ENCODE results near the gene FASTKD1.
"Not testable (repeated sequence)": the region's sequence is repeated elsewhere in the genome, so short reads cannot be mapped to it uniquely, and the experiment has no call there.

The FASTKD1 gene, protein sequence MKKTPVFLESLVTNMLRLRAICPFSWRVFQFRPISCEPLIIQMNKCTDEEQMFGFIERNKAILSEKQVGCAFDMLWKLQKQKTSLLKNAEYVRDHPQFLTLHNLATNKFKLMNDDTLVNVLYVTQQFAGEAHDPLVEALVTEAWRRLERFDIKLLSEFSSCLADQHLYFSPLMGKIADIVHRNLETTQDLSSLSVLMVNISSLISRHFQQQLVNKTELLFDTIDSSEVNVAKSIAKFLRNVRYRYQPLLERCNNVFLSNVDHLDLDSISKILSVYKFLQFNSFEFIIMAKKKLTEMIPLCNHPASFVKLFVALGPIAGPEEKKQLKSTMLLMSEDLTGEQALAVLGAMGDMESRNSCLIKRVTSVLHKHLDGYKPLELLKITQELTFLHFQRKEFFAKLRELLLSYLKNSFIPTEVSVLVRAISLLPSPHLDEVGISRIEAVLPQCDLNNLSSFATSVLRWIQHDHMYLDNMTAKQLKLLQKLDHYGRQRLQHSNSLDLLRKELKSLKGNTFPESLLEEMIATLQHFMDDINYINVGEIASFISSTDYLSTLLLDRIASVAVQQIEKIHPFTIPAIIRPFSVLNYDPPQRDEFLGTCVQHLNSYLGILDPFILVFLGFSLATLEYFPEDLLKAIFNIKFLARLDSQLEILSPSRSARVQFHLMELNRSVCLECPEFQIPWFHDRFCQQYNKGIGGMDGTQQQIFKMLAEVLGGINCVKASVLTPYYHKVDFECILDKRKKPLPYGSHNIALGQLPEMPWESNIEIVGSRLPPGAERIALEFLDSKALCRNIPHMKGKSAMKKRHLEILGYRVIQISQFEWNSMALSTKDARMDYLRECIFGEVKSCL

DNA sequence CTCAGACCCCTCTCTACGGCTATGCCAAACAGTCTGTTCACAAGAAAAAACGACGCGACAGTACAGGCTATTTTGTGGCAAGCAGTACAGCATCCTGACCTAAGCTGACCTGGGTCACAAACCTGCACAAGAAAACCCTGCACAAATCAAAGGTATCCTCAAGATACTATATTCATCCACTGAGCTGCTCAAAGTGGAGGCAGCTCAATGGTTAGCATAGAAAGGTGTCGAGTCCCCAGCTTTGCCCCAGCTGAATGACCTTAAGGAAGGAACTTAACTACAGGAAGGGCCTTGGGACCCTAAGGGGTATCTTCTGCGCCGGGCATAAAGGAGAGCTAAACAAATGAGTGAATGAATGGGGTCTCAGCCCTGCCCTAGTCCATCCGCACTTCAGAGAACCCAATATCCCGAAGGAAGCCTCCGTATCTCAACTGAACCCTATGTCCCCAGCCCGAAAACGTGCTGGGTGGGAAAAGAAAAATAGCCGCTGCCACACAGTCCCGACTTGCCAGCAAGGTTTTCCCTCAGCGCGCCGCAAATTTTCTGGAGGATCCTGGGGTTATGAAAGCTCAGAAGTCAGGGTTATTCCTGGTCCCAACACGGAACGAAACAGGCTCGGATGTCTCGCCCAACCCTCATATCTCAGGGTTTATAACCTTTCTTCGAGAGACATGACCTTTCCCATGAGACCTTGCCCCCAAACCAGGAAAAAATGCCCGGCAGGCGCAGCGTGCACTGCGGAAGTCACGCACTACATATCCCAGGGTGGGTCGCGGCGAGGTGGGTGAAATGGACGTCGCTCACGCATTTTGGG lies at the start of gene FASTKD1:
FASTKD1 (minus strand) TSS at position 706 of the 814 bp plus-strand sequence. CDS start 1,836 bp downstream, outside the sequence.
- DNase-seq = peak; percentile 98

DNA sequence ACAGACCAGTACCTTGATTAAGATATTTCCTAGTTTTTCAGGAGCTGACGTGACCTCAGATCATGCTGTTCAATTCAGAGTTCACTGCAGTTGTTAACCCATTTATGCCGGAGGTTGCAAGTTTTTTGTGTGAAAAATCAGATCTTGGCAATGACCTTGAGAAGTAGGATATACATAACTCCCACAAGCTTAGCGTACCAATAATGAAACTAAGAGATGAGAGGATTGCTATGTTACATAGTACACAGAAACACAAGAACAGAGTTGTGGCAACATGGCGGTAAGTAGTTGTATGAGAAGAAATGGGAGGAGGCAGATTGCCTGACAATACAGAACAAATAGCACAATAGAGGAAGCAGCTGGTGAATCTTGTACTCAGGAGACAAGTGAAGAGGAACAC lies 49.6 kb upstream of the FASTKD1 start:
- DNase-seq = no peak

DNA sequence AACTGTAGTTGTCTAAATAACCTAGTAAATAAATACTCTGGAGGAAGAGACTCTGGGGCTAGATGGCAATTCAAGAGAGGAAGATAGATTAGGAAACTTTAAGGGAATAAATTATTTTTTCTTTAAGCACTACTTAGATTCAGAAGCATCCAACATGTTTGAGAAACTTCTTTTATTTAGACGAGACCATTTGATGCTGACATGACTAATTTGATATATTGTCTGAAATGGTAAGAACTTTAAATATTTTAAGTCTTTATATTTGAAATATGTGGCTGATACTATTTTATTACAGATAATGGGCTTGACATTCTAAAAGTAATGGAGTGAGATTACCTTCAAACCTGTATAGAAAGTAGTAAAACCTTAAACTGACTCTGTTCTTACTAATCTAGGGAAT lies 46.8 kb upstream of the FASTKD1 start:
- DNase-seq = no peak

DNA sequence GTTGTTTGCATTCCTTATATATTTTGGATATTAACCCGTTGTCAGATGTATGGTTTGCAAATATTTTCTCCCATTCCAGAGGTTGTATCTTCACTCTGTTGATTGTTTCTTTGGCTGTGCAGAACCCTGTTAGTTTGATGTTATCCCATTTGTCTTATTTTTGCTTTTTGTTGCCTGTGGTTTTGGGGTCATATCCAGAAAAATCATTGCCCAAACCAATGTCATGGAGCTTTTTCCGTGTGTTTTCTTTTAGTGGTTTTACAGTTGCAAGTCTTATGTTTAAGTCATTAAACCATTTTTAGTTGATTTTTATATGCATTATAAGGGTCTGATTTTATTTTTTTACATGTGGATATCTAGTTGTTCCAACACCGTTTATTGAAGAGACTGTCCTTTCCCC lies 46.3 kb upstream of the FASTKD1 start:
- no peak for DNase-seq

DNA sequence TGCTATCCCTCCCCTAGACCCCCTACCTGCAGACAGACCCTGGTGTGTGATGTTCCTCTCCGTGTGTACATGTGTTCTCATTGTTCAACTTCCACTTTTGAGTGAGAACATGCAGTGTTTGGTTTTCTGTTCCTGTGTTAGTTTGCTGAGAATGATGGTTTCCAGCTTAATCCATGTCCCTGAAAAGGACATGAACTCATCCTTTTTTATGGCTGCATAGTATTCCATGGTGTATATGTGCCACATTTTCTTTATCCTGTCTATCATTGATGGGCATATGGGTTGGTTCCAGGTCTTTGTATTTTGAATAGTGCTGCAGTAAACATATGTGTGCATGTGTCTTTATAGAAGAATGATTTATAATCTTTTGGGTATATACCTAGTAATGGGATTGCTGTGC lies 42.3 kb upstream of the FASTKD1 start:
- not testable (repeated sequence) for DNase-seq

DNA sequence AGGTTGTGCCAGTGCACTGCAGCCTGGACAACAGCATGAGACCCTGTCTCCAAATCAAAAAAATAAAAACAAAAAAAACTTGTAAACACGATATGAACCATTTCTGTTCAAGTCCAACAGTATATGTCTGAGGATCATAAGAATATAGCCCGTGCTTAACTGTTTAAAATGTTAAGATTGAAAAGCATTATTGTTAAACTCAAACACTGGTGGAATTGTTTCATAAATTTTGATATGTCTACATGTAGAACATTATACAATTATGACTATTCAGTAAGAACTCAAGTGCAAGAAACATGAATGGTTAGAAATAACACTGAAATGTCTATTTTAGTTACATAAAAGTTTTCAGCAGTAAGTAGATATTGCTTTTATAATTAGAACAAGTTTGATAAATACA lies 40.2 kb upstream of the FASTKD1 start:
- DNase-seq = no peak

DNA sequence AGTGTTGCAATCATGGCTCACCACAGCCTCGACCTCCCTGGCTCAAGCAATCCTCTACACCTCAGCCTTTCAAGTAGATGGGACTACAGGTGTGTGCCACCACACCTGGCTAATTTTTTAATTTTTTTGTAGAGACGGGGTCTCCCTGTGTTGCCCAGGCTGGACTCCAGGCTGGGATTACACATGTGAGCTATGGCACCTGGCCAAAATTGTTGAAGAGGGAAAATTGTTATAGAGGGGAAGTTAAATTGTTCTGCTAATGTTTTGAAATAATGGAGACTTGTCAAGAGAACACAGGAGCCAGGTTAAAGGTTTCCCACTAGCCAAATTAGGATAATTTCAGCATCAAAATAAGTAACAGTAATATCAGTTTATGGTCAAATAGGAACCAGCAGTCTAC lies 35.6 kb upstream of the FASTKD1 start:
- no peak for DNase-seq

DNA sequence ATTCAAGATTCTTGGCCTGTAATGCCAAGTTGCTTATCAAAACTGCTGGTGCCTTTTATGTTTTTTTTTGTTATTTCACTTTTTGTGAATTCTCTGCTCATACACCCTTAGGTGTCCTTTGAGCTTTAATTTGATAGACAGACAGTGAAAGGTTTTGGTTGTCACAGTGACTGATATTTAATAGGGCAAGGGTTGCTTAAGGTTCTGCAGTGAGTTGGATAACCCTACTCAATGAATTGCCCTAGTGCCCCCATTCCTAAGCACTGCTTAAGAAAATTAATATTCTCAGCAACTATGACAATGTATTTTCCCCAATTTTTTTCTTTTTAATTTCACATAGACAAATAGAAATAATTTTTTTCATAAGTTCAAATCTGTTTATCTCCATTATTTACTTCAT lies 25.9 kb upstream of the FASTKD1 start:
- DNase-seq = no peak

DNA sequence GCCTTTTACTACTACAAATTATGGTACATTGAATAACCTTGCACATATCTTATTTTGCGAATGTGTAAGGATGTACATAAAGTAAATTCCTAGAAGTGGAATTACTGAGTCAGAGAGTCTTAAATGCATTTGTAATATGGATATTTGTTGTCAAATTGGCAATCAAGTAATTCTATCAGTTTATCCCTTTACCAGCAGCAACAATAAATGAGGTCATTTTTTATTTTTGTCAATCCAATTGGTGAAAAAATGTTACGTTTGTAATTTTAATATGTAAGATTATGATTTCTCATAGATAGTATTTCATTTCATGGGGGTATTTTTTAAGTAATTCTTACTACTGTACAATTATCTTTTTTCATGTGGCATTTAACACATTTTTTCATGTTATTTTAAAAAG lies 25.3 kb upstream of the FASTKD1 start:
- DNase-seq = no peak

DNA sequence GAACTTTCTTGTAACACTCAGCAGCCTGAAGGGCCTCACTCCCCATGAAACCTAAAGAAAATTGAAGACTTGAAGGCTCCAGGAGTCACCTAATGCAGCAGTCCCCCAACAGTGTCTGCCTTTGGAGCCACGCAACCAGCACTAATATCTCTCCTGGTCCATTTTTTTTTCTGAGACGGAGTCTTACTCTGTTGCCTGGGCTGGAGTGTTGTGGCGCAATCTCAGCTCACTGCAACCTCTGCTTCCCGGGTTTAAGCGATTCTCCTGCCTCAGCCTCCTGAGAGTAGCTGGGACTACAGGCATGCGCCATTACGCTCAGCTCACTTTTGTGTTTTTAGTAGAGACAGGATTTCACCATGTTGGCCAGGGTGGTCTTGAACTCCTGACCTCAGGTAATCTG lies 22.9 kb upstream of the FASTKD1 start:
- not testable (repeated sequence) for DNase-seq

DNA sequence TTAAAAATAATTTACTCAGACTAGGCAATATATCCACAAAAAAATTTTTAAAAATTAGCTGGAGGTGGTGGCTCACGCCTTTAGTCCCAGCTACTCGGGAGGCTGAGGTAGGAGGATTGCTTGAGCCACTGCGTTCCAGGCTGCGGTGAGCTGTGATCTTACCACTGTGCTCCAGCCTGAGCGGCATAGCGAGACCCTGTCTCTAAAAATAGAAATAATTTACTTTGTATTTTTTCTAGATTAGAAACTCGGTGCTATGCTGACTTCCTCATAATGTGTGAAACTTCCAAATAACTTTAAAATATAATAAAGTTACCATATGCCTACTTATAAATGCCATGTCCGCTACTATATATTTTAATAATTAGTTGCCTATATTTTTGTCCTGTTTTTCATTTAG lies 17.1 kb upstream of the FASTKD1 start:
- DNase-seq = peak; percentile 21

DNA sequence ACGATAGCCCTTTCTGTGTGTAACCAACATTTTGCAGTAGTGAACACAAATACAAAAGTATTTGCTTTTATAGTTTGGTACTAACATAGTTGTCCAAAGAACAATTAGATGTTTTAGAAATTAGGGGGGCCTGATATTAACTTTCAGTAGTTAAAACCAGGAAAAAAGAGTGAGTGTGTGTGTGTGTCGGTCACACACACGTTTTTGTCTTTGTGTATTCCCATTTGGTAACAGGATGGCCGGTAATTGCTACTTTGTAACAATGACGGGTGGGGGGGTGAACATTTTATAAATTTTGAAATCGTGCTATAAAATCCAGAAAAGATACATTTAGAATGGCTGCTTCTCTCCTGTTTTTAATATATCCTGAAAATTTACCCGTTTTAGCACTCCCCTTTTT lies 12.0 kb upstream of the FASTKD1 start:
- no peak for DNase-seq

DNA sequence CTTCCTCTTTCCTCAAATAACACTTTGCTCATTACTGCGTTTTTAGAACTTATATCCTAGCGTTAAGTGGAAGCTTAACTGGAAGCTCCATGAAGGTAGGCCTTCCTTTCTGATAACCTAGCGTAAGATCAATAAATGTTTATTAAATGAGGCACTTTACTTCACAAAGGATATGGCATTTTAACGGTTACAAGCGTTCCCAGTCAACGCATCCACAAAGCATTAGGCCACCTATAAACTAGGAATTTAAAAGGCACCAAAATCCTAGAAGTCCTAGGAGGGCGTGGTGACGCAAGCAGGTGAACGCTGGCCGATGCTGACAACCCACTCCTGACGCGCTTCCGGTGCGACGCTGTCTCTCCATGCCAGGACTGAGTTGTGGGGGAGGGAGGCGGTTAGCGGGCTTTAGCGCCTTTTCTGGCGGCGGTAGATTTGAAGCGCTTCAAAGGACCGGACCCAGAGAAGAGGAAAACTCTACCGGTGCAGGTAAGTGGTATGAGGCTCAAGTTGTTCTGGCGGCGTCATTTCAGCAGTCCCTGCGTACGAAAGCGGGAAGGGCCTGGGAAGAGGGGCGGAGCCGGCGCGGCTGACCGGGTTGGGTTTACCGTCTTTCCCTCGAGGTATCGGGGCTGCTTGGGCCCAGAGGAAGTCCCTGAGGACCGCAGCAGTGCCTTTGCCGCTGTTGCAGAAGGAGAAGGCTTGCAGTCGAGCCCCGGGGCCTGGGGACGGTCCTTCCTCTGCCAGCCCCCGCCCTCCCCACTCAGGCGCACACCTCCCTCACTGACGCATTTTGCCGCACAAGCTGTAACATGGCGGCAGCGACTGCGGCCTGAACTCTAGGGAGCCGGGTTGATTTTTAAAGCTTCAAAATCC lies 10.6 kb upstream of the FASTKD1 start, which contains the start of gene PPIG:
PPIG (plus strand) TSS at position 347 of the 873 bp plus-strand sequence. CDS start 19,691 bp downstream, outside the sequence.
- DNase-seq = peak; percentile 98

DNA sequence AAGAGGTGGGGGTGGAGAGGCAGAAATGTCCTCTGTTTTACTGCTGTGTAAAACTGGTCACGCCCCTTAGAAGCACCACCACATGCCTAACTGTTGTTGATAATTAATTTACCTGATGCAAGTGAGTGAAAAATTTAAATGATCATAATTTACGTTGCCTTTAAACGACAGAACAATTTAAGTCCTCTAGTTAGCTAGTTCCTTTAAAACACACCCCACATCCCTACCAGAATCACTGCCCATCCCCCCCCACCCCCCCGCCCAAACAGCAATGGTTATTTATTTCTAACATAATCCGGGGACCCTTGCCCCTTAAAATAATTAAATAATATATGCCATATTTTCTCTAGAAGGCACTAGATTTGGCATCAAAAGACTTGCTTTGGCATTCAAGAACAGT lies 9.9 kb upstream of the FASTKD1 start:
- DNase-seq = no peak

DNA sequence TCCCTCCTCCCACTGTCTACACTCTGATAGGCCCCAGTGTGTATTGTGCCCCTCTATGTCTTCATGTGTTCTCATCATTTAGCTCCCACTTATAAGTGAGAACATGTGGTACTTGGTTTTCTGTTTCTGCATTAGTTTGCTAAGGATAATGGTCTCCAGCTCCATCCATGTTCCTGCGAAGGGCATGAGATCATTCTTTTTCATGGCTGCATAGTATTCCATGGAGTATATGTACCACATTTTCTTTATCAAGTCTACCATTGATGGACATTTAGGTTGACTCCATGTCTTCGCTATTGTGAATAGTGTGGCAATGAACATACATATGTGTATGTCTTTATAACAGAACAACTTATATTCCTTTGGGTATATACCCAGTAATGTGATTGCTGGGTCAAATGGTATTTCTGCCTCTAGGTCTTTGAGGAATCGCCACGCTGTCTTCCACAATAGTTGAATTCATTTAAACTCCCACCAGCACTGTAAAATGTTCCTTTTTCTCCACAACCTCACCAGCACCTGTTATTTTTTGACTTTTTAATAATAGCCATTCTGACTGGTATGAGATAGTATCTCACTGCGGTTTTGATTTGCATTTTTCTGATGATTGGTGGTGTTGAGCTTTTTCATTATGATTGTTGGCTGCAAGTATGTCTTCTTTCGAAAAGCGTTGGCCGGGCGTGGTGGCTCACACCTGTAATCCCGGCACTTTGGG lies 9.0 kb upstream of the FASTKD1 start:
- DNase-seq = not testable (repeated sequence)

DNA sequence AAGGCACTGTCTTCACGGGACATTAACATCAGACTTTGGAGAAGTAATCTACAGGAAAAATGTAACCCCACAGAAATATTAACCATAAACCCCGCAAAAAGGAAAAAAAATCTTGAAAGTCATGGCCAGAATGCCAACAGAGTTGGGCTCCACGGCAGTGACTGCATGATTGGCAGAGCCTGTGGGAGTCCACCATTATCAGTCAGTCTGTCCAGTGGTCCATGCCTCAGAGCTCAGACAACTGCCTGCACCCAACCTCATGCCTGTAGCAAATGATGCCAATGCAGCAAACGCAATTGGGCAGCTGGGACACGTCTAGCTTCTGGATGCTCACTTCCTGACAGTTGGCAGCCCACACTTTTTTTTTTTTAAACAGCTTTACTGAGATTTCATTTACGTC lies 5.4 kb upstream of the FASTKD1 start:
- DNase-seq = no peak

DNA sequence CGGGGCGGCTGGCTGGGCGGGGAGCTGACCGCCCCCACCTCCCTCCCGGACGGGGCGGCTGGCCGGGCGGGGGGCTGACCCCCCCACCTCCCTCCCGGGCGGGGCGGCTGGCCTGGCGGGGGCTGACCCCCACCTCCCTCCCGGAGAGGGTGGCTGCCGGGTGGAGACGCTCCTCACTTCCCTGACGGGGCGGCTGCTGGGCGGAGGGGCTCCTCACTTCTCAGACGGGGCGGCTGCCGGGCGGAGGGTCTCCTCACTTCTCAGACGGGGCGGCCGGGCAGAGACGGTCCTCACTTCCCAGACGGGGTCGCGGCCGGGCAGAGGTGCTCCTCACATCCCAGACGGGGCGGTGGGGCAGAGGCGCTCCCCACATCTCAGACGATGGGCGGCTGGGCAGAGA lies 1.6 kb upstream of the FASTKD1 start:
- not testable (repeated sequence) for DNase-seq

DNA sequence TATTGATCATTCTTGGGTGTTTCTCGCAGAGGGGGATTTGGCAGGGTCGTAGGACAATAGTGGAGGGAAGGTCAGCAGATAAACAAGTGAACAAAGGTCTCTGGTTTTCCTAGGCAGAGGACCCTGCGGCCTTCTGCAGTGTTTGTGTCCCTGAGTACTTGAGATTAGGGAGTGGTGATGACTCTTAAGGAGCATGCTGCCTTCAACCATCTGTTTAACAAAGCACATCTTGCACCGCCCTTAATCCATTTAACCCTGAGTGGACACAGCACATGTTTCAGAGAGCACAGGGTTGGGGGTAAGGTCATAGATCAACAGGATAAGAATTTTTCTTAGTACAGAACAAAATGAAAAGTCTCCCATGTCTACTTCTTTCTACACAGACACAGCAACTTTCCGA lies 874 bp upstream of the FASTKD1 start:
- not testable (repeated sequence) for DNase-seq

DNA sequence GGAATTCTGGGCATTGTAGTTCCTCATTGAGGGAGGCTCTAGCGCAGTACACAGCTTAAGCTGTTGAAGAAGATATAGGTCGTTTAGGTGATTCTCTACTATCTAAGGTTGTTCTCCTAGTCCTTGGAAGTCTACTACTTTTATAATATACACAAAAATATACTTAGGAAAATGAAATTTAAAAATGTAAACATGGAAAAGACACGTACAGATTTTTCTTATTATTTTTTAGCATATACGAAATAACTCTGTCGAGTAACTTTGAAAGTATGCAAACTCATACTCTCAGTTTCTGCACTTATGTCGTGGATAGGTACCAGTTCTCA lies 272 bp upstream of the FASTKD1 start:
- DNase-seq = no peak

DNA sequence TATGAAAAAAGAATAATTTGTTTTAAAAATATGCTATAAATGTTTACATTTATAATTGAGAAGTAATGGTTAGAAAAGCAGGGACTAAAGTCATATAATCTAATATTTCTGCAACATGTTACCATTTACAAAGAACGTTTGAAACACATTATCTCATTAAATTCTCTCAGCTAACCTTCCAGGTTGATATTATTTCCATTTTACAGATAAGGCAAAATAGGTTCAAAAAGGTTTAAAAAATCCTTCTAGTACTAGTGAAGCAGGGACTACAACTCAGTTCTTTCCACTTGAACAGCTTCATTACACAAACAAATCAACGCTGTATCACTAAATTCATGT lies 875 bp downstream of the FASTKD1 start:
- DNase-seq = no peak

DNA sequence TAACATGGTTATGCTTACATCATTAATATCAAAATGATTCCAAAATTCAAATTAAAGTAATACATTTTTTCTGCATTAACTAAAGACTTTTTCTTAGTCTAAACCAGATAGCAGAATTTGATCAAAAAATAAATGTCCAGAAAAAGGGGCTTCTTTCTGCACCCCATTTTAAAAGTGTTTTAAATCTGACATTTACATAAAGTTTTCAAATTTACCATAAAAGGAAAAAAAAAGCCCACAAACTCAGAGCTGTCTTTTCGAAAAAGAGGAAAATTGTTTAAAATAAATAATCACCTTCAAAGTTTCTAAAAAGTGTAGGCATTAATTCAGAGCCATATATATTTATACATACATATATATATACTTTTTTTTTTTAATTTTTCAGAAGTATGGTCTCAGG lies 1.5 kb downstream of the FASTKD1 start:
- DNase-seq = no peak

DNA sequence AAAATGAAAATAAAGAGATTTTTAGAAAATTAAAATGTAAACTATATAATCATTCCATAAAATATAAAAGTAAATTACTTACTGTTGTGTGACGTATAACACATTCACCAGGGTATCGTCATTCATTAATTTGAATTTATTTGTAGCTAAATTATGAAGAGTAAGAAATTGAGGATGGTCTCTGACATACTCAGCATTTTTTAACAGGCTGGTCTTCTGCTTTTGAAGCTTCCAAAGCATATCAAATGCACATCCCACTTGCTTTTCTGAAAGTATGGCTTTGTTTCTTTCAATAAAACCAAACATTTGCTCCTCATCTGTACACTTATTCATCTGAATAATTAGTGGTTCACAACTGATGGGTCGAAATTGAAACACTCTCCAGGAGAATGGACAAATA lies 2.1 kb downstream of the FASTKD1 start:
- no peak for DNase-seq
